Measurements from ENCODE around the gene SESN1. TPM values are rescaled to one million over a fixed set of nuclear protein-coding genes. Genes with fewer than 3 reads are reported as not detected.

The SESN1 gene
- total RNA-seq, 1 donor from 2014 or later: 27.3 TPM

- Histone ChIP-seq H3K4me3 (ENCODE audit: insufficient read depth, low read depth, low read length) (no peak overlapping the region), H3K27ac (ENCODE audit: low read depth, low read length) (no peak overlapping the region), H3K27me3 (ENCODE audit: insufficient read depth, low read length) (no peaks in the 10 kb centered on the region), H3K9ac (ENCODE audit: low read length) (no peak overlapping the region), H3K36me3 (ENCODE audit: insufficient read depth, low read length) (no peaks in the 10 kb centered on the region), H2AFZ (ENCODE audit: low read depth, low read length) (no peak overlapping the region), H4K20me1 (ENCODE audit: insufficient read depth, low read length) (peaks cover 4% of the 10 kb centered on the region), H3K9me3 (ENCODE audit: insufficient read depth, low read depth, low read length) (no peaks in the 10 kb centered on the region), H3K4me1 (ENCODE audit: insufficient read depth, low read length) (no peaks in the 10 kb centered on the region), H3K4me2 (ENCODE audit: low read length) (no peak overlapping the region), H3K79me2 (ENCODE audit: insufficient read depth, low read length) (no peaks in the 10 kb centered on the region)
- peaks cover 5% of the 10 kb centered on the region for H3K4me1 Mint-ChIP-seq (ENCODE audit: low read depth, unreplicated experiment)
- H3K27ac Mint-ChIP-seq (ENCODE audit: unreplicated experiment): no peak overlapping the region
- no peaks in the 10 kb centered on the region for H3K9me3 Mint-ChIP-seq (ENCODE audit: unreplicated experiment)
- H3K4me3 Mint-ChIP-seq (ENCODE audit: unreplicated experiment): no peak overlapping the region
- no peak for TF ChIP-seq EZH2 (IDR thresholded peaks at IDR 0.05; ENCODE audit: insufficient read depth, low read length)
- TF ChIP-seq CTCF (IDR thresholded peaks at IDR 0.05; ENCODE audit: insufficient read depth, low read depth, low read length): no peak
- peaks cover 3% of the 10 kb centered on the region for H3K36me3 Mint-ChIP-seq (ENCODE audit: low read depth, unreplicated experiment)
- DNase-seq (ENCODE audit: low read depth): no peak
- no peak for FAIRE-seq
- no peaks in the 10 kb centered on the region for H3K27me3 Mint-ChIP-seq (ENCODE audit: low read depth, unreplicated experiment)
These were observed 13.6 kb downstream of the SESN1 start for GRCh38 chr6:109081026-109081425.

GRCh38 chr6:109079981-109080380 is 14.7 kb downstream of the SESN1 start:
- Mint-ChIP-seq H3K36me3 (ENCODE audit: low read depth, unreplicated experiment) (peaks cover 3% of the 10 kb centered on the region), H3K4me1 (ENCODE audit: low read depth, unreplicated experiment) (peaks cover 9% of the 10 kb centered on the region), H3K27ac (ENCODE audit: unreplicated experiment) (no peak overlapping the region), H3K9me3 (ENCODE audit: unreplicated experiment) (peaks cover 3% of the 10 kb centered on the region), H3K4me3 (ENCODE audit: unreplicated experiment) (no peak overlapping the region), H3K27me3 (ENCODE audit: low read depth, unreplicated experiment) (no peaks in the 10 kb centered on the region)
- FAIRE-seq (no peak), DNase-seq (ENCODE audit: low read depth) (no peak)
- H3K4me2 ChIP-seq (ENCODE audit: low read length): no peak overlapping the region
- no peaks in the 10 kb centered on the region for H3K27me3 ChIP-seq (ENCODE audit: insufficient read depth, low read length)
- H4K20me1 ChIP-seq (ENCODE audit: insufficient read depth, low read length): peaks cover 4% of the 10 kb centered on the region
- no peak for TF ChIP-seq CTCF (IDR thresholded peaks at IDR 0.05; ENCODE audit: insufficient read depth, low read depth, low read length)
- TF ChIP-seq EZH2 (IDR thresholded peaks at IDR 0.05; ENCODE audit: insufficient read depth, low read length): no peak
- H3K36me3 ChIP-seq (ENCODE audit: insufficient read depth, low read length): no peaks in the 10 kb centered on the region
- H3K4me3 ChIP-seq (ENCODE audit: insufficient read depth, low read depth, low read length): no peak overlapping the region
- no peaks in the 10 kb centered on the region for H3K79me2 ChIP-seq (ENCODE audit: insufficient read depth, low read length)
- no peak overlapping the region for H3K27ac ChIP-seq (ENCODE audit: low read depth, low read length)
- no peak overlapping the region for H3K9ac ChIP-seq (ENCODE audit: low read length)
- H3K4me1 ChIP-seq (ENCODE audit: insufficient read depth, low read length): no peaks in the 10 kb centered on the region
- H2AFZ ChIP-seq (ENCODE audit: low read depth, low read length): no peak overlapping the region
- H3K9me3 ChIP-seq (ENCODE audit: insufficient read depth, low read depth, low read length): no peaks in the 10 kb centered on the region

- FAIRE-seq (no peak), DNase-seq (ENCODE audit: low read depth) (no peak)
- Histone ChIP-seq H3K4me1 (ENCODE audit: insufficient read depth, low read length) (no peaks in the 10 kb centered on the region), H4K20me1 (ENCODE audit: insufficient read depth, low read length) (peaks cover 3% of the 10 kb centered on the region), H2AFZ (ENCODE audit: low read depth, low read length) (no peak overlapping the region), H3K27ac (ENCODE audit: low read depth, low read length) (no peak overlapping the region), H3K9ac (ENCODE audit: low read length) (no peak overlapping the region), H3K9me3 (ENCODE audit: insufficient read depth, low read depth, low read length) (no peaks in the 10 kb centered on the region), H3K4me2 (ENCODE audit: low read length) (no peak overlapping the region), H3K4me3 (ENCODE audit: insufficient read depth, low read depth, low read length) (no peak overlapping the region), H3K36me3 (ENCODE audit: insufficient read depth, low read length) (no peaks in the 10 kb centered on the region), H3K79me2 (ENCODE audit: insufficient read depth, low read length) (no peaks in the 10 kb centered on the region), H3K27me3 (ENCODE audit: insufficient read depth, low read length) (no peaks in the 10 kb centered on the region)
- peaks cover 3% of the 10 kb centered on the region for H3K9me3 Mint-ChIP-seq (ENCODE audit: unreplicated experiment)
- no peaks in the 10 kb centered on the region for H3K27me3 Mint-ChIP-seq (ENCODE audit: low read depth, unreplicated experiment)
- H3K36me3 Mint-ChIP-seq (ENCODE audit: low read depth, unreplicated experiment): no peaks in the 10 kb centered on the region
- no peak overlapping the region for H3K27ac Mint-ChIP-seq (ENCODE audit: unreplicated experiment)
- peaks cover 12% of the 10 kb centered on the region for H3K4me1 Mint-ChIP-seq (ENCODE audit: low read depth, unreplicated experiment)
- TF ChIP-seq EZH2 (IDR thresholded peaks at IDR 0.05; ENCODE audit: insufficient read depth, low read length): no peak
- no peak overlapping the region for H3K4me3 Mint-ChIP-seq (ENCODE audit: unreplicated experiment)
These were observed 18.3 kb downstream of the SESN1 start for GRCh38 chr6:109076377-109076776.

Measured in astrocyte (in vitro differentiated cells and primary cell).